Right cardiac atrium (tissue), 5 donors: ENCODE results near the gene NUDT3. TPM values are rescaled to one million over a fixed set of nuclear protein-coding genes. Genes with fewer than 3 reads are reported as not detected.

ENCODE experiments used
- ATAC-seq, 2 donors: fragments of 200-7000 bp; cut with Tn5 transposase; one replicate each; pipeline versions ENCODE4 v1.8.0 to v1.9.1; 2020; ENCODE audit warnings: moderate library complexity in 2 of 2, mild to moderate bottlenecking in 1 of 2
- DNase-seq, 3 donors: peaks; one replicate each; pipeline ENCODE4 v3.0.0-alpha.2; 2020
- H3K27ac ChIP-seq: one replicate; pipeline ENCODE4 v1.5.1; 2013; ENCODE audit warnings: mild to moderate bottlenecking, low read length, control low read depth, moderate library complexity
- H3K27me3 ChIP-seq: one replicate; pipeline ENCODE4 v1.6.1; 2013; ENCODE audit not compliant: control insufficient read depth, insufficient read depth
- H3K4me1 ChIP-seq: one replicate; pipeline ENCODE4 v1.6.1; 2013; ENCODE audit warnings: low read length; ENCODE audit not compliant: control insufficient read depth, insufficient read depth
- H3K4me3 ChIP-seq: one replicate; pipeline ENCODE4 v1.5.1; 2013; ENCODE audit warnings: low read length, control low read depth
- H3K9me3 ChIP-seq: one replicate; pipeline ENCODE4 v1.6.1; 2013; ENCODE audit warnings: low read length; ENCODE audit not compliant: control insufficient read depth
- WGBS: extraction: QIAGEN DNeasy Blood & Tissue Kit; methylation state at CpG from one replicate; pipeline ENCODE4 v1.1.7; 2013; 5-methylcytosine and 5-hydroxymethylcytosine counted together
- intact Hi-C, 4 donors: fragments of 100-400 bp; cut with DNase I; formaldehyde crosslinking; loops; one replicate each; pipeline versions ENCODE4 v1.11.0 to v1.14.0; 2022 to 2023
- polyA plus RNA-seq: library from polyadenylated mRNA; stranded (reverse); fragments of 200-250 nt; gene quantifications from one replicate; pipeline ENCODE4 v1.2.3, GENCODE V29; 2013
- total RNA-seq, 4 donors: library from RNA; stranded (reverse); fragmentation: NEBNext Ultra II Directional; extraction: Animal tissue kit (Norgen Biotek cat#: 25700); gene quantifications; one replicate each; pipeline ENCODE4 v1.2.1, GENCODE V29; 2021
- donor health status: healthy with polysubstance abuse.
- donor health status: DM: no; HTN: yes; CAD: no.
- donor health status: DM: no; HTN: no; CAD: no.
- donor health status: DM: no; HTN: yes; CAD: no; lungs with severe emphysema.
- donor health status: DM: yes; HTN: yes; CAD: no.

The NUDT3 gene
- total and polyA plus RNA-seq, 5 donors = 22.0 to 67.1 (median 51.5) TPM

DNA sequence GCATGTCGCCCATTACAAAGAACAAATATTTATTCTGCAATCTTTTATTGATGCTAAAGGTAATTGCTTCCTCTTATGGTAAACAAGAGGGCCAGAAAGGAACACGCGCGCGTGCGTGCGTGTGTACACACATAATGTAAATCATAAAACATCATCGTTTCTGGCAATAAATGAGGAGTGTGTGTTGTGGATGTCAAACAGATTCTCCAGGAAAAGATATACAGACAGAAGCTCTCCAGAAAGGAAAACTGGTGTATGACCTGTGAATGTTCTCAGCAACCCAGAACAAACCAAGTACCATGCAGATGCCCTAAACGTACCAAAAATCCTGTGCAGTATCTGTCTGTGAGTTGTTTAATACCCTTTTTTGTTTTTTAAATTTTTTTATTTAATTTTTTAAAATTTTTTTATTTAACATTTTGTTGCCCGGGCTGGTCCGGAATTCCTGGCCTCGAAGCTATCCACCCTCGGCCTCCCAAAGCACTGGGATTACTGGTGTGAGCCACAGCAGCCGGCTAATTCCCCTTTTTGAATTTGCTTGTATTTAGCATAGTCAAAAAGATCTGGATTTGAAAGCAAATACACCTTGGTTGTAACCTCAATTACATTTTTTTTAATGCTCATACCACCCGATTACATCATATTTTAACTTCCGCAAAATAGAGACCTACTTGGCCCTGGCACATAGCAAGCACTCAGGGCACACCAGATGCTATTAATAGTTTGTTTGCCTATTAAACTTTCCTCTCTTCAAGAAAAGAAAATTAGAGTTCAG lies 909 bp upstream of the NUDT3 start:
- ATAC-seq (no peak), DNase-seq (no peak)
- Histone ChIP-seq H3K9me3 (no peaks in the 10 kb centered on the region), H3K4me3 (peak overlapping the region; percentile 37), H3K4me1 (no peaks in the 10 kb centered on the region), H3K27me3 (no peaks in the 10 kb centered on the region), H3K27ac (peak overlapping the region; percentile 43)
- WGBS = 47% methylated on average over 16 of the region's 16 CpGs
- intact Hi-C loops = loop anchor here in 3 of 4 donors (2.0 to 10.0 kb wide), 5 partner anchors 59 to 146 kb away; partner anchors contain the start of gene SMIM29 (in 2 of the 3)

DNA sequence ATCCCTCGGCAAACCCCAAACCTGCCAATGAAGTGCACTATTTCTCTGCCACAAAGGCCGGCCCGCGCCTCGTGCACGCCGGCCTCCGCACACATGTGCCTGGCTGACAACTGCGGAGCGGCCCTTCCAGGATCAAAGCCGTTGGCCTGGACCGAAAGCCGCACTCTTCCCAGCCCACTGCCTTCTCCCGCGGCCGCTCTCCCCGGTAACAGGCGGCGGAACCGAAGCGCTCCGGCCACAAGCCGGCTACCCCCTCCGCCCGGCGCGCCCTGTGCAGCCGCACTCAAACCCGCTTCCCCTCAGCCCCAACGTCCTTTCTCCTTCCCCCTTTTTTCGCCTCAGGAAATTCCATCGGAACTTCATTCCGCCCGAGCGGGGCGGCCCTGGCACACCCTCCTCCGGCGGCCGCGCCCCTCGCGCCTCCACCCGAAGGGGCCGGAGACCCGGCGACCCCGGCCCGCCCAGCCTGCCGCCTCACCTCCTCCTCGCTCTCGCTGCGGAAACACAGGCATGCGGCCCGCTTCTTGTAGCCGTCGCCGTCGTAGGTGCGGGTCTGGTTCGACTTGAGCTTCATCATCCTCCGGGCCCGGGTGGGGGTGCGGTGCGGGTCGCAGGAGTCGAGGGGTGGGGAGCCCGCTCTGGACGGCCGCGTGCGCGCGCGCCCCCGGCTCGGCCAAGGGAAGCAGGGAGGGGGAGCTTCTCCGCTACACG lies 528 bp downstream of the NUDT3 start:
- ATAC-seq (peak; percentile 52 to 67), DNase-seq (peak; percentile 66 to 84 (median 78))
- no peaks in the 10 kb centered on the region for H3K4me1 ChIP-seq
- no peaks in the 10 kb centered on the region for H3K9me3 ChIP-seq
- H3K4me3 ChIP-seq = peak overlapping the region; percentile 71
- H3K27me3 ChIP-seq = no peaks in the 10 kb centered on the region
- H3K27ac ChIP-seq = peak overlapping the region; percentile 68
- under 1% methylated on average over 77 of the region's 78 CpGs for WGBS
- intact Hi-C loops = loop anchor here in 3 of 4 donors (2.0 to 10.0 kb wide), 5 partner anchors 57 to 145 kb away; partner anchors contain the start of gene SMIM29 (in 2 of the 3)

DNA sequence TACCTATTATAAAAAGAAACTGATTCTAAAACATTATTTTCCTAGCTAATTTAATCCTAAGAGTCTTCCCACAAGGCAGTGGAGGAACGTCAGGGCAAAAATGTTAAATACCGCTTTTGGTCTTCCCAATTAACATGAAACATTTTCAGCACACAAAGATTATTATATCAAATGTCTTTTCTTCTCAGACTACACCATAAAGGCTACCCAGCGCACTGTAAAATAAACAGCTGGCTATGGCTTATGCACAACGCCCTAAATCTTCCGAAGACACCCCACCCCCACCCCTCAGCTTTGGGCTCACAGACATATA lies 1.0 kb downstream of the NUDT3 start:
- intact Hi-C loops = loop anchor here in 3 of 4 donors (5.0 to 10.0 kb wide), 4 partner anchors 57 to 144 kb away; partner anchors contain the start of gene SMIM29 (in 1 of the 3)
- WGBS = 1% methylated on average over 5 of the region's 5 CpGs
- H3K27me3 ChIP-seq = no peaks in the 10 kb centered on the region
- peak overlapping the region; percentile 68 for H3K27ac ChIP-seq
- DNase-seq (no peak), ATAC-seq (no peak)
- H3K4me1 ChIP-seq = peaks cover 3% of the 10 kb centered on the region
- H3K9me3 ChIP-seq = no peaks in the 10 kb centered on the region
- peak overlapping the region; percentile 71 for H3K4me3 ChIP-seq

- Histone ChIP-seq H3K27ac (no peak overlapping the region), H3K4me1 (peaks cover 4% of the 10 kb centered on the region), H3K9me3 (no peaks in the 10 kb centered on the region), H3K27me3 (no peaks in the 10 kb centered on the region), H3K4me3 (peak overlapping the region; percentile 71)
- DNase-seq (peak in 2 of 3 donors; percentile 39 to 60), ATAC-seq (peak; percentile 36 to 41)
- intact Hi-C loops = loop anchor here in 3 of 4 donors (5.0 to 10.0 kb wide), 4 partner anchors 56 to 144 kb away; partner anchors contain the start of gene SMIM29 (in 1 of the 3)
- 26% methylated on average over 14 of the region's 14 CpGs for WGBS
Measured at GRCh38 chr6:34390531-34391472, 1.7 kb downstream of the NUDT3 start.

GRCh38 chr6:34389034-34389433 lies 3.4 kb downstream of the NUDT3 start:
- no peaks in the 10 kb centered on the region for H3K9me3 ChIP-seq
- no peaks in the 10 kb centered on the region for H3K27me3 ChIP-seq
- 77% methylated on average over 3 of the region's 3 CpGs for WGBS
- DNase-seq = no peak
- no peak overlapping the region for H3K4me3 ChIP-seq
- intact Hi-C loops = loop anchor here in 2 of 4 donors (10.0 kb wide), 2 partner anchors 54 to 64 kb away; no protein-coding TSS in a partner anchor
- no peak for ATAC-seq
- H3K27ac ChIP-seq = no peak overlapping the region
- peaks cover 11% of the 10 kb centered on the region for H3K4me1 ChIP-seq

- Histone ChIP-seq H3K27me3 (no peaks in the 10 kb centered on the region), H3K4me3 (no peak overlapping the region), H3K4me1 (peaks cover 14% of the 10 kb centered on the region), H3K9me3 (no peaks in the 10 kb centered on the region), H3K27ac (no peak overlapping the region)
- ATAC-seq = no peak
- 48% methylated on average over 3 of the region's 3 CpGs for WGBS
- intact Hi-C loops = loop anchor here in 2 of 4 donors (10.0 kb wide), 2 partner anchors 54 to 64 kb away; no protein-coding TSS in a partner anchor
- no peak for DNase-seq
Measured at GRCh38 chr6:34388421-34388820, 4.0 kb downstream of the NUDT3 start.

GRCh38 chr6:34386316-34387137 lies 5.9 kb downstream of the NUDT3 start:
- Histone ChIP-seq H3K4me3 (no peak overlapping the region), H3K9me3 (no peaks in the 10 kb centered on the region), H3K27ac (no peak overlapping the region), H3K4me1 (peaks cover 14% of the 10 kb centered on the region), H3K27me3 (no peaks in the 10 kb centered on the region)
- WGBS = 85% methylated on average over 4 of the region's 4 CpGs
- DNase-seq (no peak), ATAC-seq (no peak)
- intact Hi-C loops = loop anchor here in 2 of 4 donors (10.0 kb wide), 2 partner anchors 52 to 62 kb away; no protein-coding TSS in a partner anchor

DNA sequence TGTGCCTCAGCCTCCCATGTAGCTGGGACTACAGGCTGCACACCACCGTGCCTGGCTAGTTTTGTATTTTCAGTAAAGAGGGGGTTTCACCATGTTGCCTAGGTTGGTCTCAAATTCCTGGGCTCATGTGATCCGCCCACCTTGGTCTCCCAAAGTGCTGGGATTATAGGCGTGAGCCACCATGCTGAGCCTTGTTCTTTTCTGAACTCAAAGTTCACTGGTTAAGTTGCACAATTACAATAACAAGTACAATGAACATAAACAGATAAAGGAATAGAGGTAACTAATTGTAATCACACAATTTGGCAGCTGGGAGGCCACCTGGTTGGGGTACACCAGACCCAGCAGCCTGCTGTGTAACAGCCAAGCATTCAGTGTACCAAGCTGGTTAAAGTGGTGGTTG lies 6.7 kb downstream of the NUDT3 start:
- intact Hi-C loops = loop anchor here in 2 of 4 donors (10.0 kb wide), 2 partner anchors 51 to 61 kb away; no protein-coding TSS in a partner anchor
- ATAC-seq (no peak), DNase-seq (no peak)
- 92% methylated on average over 3 of the region's 3 CpGs for WGBS
- peaks cover 14% of the 10 kb centered on the region for H3K4me1 ChIP-seq
- no peak overlapping the region for H3K27ac ChIP-seq
- H3K27me3 ChIP-seq = no peaks in the 10 kb centered on the region
- no peak overlapping the region for H3K4me3 ChIP-seq
- H3K9me3 ChIP-seq = no peaks in the 10 kb centered on the region

DNA sequence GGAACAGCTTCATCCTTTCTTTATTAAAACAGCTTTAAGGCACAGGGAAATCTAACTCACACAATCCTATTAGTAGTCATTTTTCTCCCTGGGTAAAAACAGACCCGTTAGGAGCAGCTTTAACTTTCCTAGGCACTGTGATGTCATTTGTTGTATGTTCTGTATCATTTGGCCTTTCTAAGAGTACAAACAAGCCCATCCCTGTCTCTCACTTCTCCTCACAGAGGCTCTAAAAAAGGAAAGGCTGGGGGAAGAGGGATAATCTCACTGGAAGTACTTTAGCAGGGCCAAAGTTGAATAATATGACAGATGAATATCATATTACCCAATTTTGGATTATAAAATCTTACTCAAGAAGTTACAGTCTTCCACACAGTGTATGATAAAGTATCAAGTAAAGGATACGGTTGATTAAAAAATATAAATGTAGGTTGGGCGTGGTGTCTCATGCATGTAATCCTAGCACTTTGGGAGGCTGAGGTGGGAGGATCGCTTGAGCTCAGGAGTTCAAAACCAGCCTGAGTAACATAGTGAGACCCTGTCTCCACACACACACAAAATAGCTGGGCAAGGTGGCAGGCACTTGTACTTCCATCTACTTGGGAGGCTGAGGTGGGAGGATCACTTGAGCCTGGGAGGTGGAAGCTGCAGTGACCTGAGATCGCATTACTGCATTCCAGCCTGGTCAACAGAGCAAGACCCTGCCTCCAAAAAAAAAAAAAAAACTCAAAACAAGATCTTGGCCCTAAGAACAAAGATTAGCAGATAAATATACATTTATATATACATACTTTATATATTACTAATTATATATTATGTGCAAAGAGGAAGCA lies 7.9 kb downstream of the NUDT3 start:
- Histone ChIP-seq H3K9me3 (no peaks in the 10 kb centered on the region), H3K27ac (no peak overlapping the region), H3K27me3 (no peaks in the 10 kb centered on the region), H3K4me3 (no peak overlapping the region), H3K4me1 (peaks cover 14% of the 10 kb centered on the region)
- no peak for DNase-seq
- intact Hi-C loops = loop anchor here in 2 of 4 donors (10.0 kb wide), 2 partner anchors 50 to 60 kb away; no protein-coding TSS in a partner anchor
- ATAC-seq = peak in 1 of 2 donors; percentile 53
- WGBS = 79% methylated on average over 5 of the region's 5 CpGs
